H9 (cell line): ENCODE measurements around the gene ZNF644. TPM values are rescaled to one million over a fixed set of nuclear protein-coding genes. Genes with fewer than 3 reads are reported as not detected.
A peak's percentile ranks its signal among the peaks of the same experiment; 100 is the strongest.

Source experiments
- DNase-seq: peaks from one replicate; pipeline ENCODE4 v3.0.0-alpha.2; 2017
- H2AFZ ChIP-seq: one replicate; pipeline ENCODE4 v1.6.1; 2013; ENCODE audit warnings: mild to moderate bottlenecking, low read length, control low read depth, moderate library complexity
- H2AK5ac ChIP-seq: 2 replicates; pipeline ENCODE4 v1.6.1; 2013; ENCODE audit warnings: low read length, control low read depth, mixed read lengths; ENCODE audit not compliant: insufficient read length
- H2BK120ac ChIP-seq: one replicate; pipeline ENCODE4 v1.6.1; 2013; ENCODE audit warnings: low read depth, mild to moderate bottlenecking, low read length, control low read depth, inconsistent platforms; ENCODE audit not compliant: poor library complexity, severe bottlenecking
- H2BK12ac ChIP-seq: 2 replicates; pipeline ENCODE4 v1.6.1; 2013; ENCODE audit warnings: low read length, control low read depth, mixed read lengths, low read depth; ENCODE audit not compliant: insufficient read length
- H2BK15ac ChIP-seq: 2 replicates; pipeline ENCODE4 v1.6.1; 2013; ENCODE audit warnings: low read depth, low read length, control low read depth
- H2BK20ac ChIP-seq: one replicate; pipeline ENCODE4 v1.6.1; 2013; ENCODE audit warnings: low read depth, mild to moderate bottlenecking, low read length, control low read depth, inconsistent platforms; ENCODE audit not compliant: poor library complexity, severe bottlenecking
- H2BK5ac ChIP-seq: 2 replicates; pipeline ENCODE4 v1.6.1; 2013; ENCODE audit warnings: low read length, control low read depth, mixed read lengths; ENCODE audit not compliant: insufficient read length
- H3K14ac ChIP-seq: 2 replicates; pipeline ENCODE4 v1.6.1; 2013; ENCODE audit warnings: low read length, control low read depth; ENCODE audit not compliant: insufficient read depth
- H3K18ac ChIP-seq: 2 replicates; pipeline ENCODE4 v1.6.1; 2013; ENCODE audit warnings: low read depth, mild to moderate bottlenecking, mixed read lengths, low read length, control low read depth; ENCODE audit not compliant: insufficient read length
- H3K23ac ChIP-seq: 2 replicates; pipeline ENCODE4 v1.6.1; 2013; ENCODE audit warnings: low read length, control low read depth, mixed read lengths, low read depth; ENCODE audit not compliant: insufficient read length
- H3K23me2 ChIP-seq: 2 replicates; pipeline ENCODE4 v1.6.1; 2013; ENCODE audit warnings: low read depth, mild to moderate bottlenecking, mixed read lengths, low read length, control low read depth; ENCODE audit not compliant: insufficient read length, poor library complexity, severe bottlenecking
- H3K27ac ChIP-seq: 2 replicates; pipeline ENCODE4 v1.5.1; 2013; ENCODE audit warnings: low read length, control low read depth, mixed read lengths, low read depth; ENCODE audit not compliant: insufficient read length
- H3K27me3 ChIP-seq: 2 replicates; pipeline ENCODE4 v1.6.1; 2013; ENCODE audit warnings: low read length, control low read depth, inconsistent platforms; ENCODE audit not compliant: insufficient read depth
- H3K4ac ChIP-seq: 2 replicates; pipeline ENCODE4 v1.6.1; 2013; ENCODE audit warnings: low read depth, mild to moderate bottlenecking, control low read depth, inconsistent platforms, low read length, moderate library complexity
- H3K4me1 ChIP-seq: 2 replicates; pipeline ENCODE4 v1.6.1; 2013; ENCODE audit warnings: low read length, control low read depth, inconsistent platforms; ENCODE audit not compliant: insufficient read depth
- H3K4me2 ChIP-seq: 2 replicates; pipeline ENCODE4 v1.6.1; 2013; ENCODE audit warnings: low read length, control low read depth, mixed read lengths; ENCODE audit not compliant: insufficient read length, insufficient read depth
- H3K56ac ChIP-seq: 2 replicates; pipeline ENCODE4 v1.6.1; 2013; ENCODE audit warnings: low read depth, mild to moderate bottlenecking, mixed read lengths, low read length, control low read depth; ENCODE audit not compliant: insufficient read length
- H3K79me1 ChIP-seq: 2 replicates; pipeline ENCODE4 v1.6.1; 2013; ENCODE audit warnings: low read depth, mild to moderate bottlenecking, moderate library complexity, low read length, control low read depth, inconsistent platforms; ENCODE audit not compliant: insufficient read depth, poor library complexity, severe bottlenecking
- H3K79me2 ChIP-seq: 2 replicates; pipeline ENCODE4 v1.6.1; 2013; ENCODE audit warnings: low read length, control low read depth, inconsistent platforms; ENCODE audit not compliant: insufficient read depth
- H3K9ac ChIP-seq: 2 replicates; pipeline ENCODE4 v1.6.1; 2013; ENCODE audit warnings: low read length, control low read depth, mixed read lengths; ENCODE audit not compliant: insufficient read length; ENCODE audit errors: extremely low read depth
- H3K9me3 ChIP-seq: one replicate; pipeline ENCODE4 v1.6.1; 2013; ENCODE audit warnings: low read depth, low read length, inconsistent platforms; ENCODE audit not compliant: control insufficient read depth
- H3T11ph ChIP-seq: one replicate; pipeline ENCODE4 v1.6.1; 2013; ENCODE audit warnings: mild to moderate bottlenecking, low read length, control low read depth, inconsistent platforms
- H4K20me1 ChIP-seq: one replicate; pipeline ENCODE4 v1.6.1; 2013; ENCODE audit not compliant: control insufficient read depth, insufficient read length, insufficient read depth
- H4K5ac ChIP-seq: 2 replicates; pipeline ENCODE4 v1.6.1; 2013; ENCODE audit warnings: low read depth, mild to moderate bottlenecking, mixed read lengths, low read length, control low read depth; ENCODE audit not compliant: insufficient read length
- H4K8ac ChIP-seq: replicated peaks from 2 replicates; pipeline ENCODE4 v1.6.1; 2013; ENCODE audit warnings: low read length, control low read depth, mixed read lengths, low read depth; ENCODE audit not compliant: insufficient read length
- H4K91ac ChIP-seq: 2 replicates; pipeline ENCODE4 v1.6.1; 2013; ENCODE audit warnings: low read depth, mild to moderate bottlenecking, moderate library complexity, mixed read lengths, low read length, control low read depth; ENCODE audit not compliant: insufficient read length
- H3K27ac Mint-ChIP-seq, 3 experiments: 2 replicates in 2 of 3; 3 replicates in 1 of 3; pipeline ENCODE4 v1.8.0; 2020 to 2021; ENCODE audit warnings: mixed read lengths in 3 of 3, mild to moderate bottlenecking in 1 of 3, moderate library complexity in 1 of 3
- H3K27me3 Mint-ChIP-seq: 2 replicates; pipeline ENCODE4 v1.8.0; 2021; ENCODE audit warnings: low read depth, mild to moderate bottlenecking, moderate library complexity, mixed read lengths
- H3K36me3 Mint-ChIP-seq, 3 experiments: 2 replicates in 2 of 3; 3 replicates in 1 of 3; pipeline ENCODE4 v1.8.0; 2020 to 2021; ENCODE audit warnings: low read depth in 3 of 3, mixed read lengths in 3 of 3; ENCODE audit not compliant: insufficient read depth in 1 of 3
- H3K4me1 Mint-ChIP-seq, 2 experiments: 2 replicates each; pipeline ENCODE4 v1.8.0; 2020; ENCODE audit warnings: mixed read lengths in 2 of 2
- H3K4me3 Mint-ChIP-seq, 2 experiments: 2 replicates in 1 of 2; 3 replicates in 1 of 2; pipeline ENCODE4 v1.8.0; 2020 to 2021; ENCODE audit warnings: mild to moderate bottlenecking in 2 of 2, mixed read lengths in 2 of 2, moderate library complexity in 1 of 2
- H3K9me3 Mint-ChIP-seq, 2 experiments: 2 replicates in 1 of 2; 3 replicates in 1 of 2; pipeline ENCODE4 v1.8.0; 2020; ENCODE audit warnings: mild to moderate bottlenecking in 2 of 2, mixed read lengths in 2 of 2, moderate library complexity in 1 of 2
- CTCF ChIP-seq: fragments of 200-600 bp; sonication (generic); conservative IDR thresholded peaks from 3 replicates; pipeline ENCODE4 v1.8.0; 2021; ENCODE audit warnings: antibody characterized with exemption, mild to moderate bottlenecking
- total RNA-seq: library from RNA; stranded (reverse); gene quantifications from 2 replicates; pipeline ENCODE4 v1.2.1, GENCODE V29; 2021

ZNF644 gene
- total RNA-seq, 1 experiment from 2014 or later: 78.9 TPM

GRCh38 chr1:90902672-90903071 lies 119.2 kb downstream of the ZNF644 start:
- H2AFZ ChIP-seq: no peak overlapping the region

More at GRCh38 chr1:90902672-90903071, 119.2 kb downstream of the ZNF644 start:
- Histone ChIP-seq H3K4ac (no peak overlapping the region), H2BK15ac (no peak overlapping the region), H2BK20ac (no peak overlapping the region), H3K4me2 (no peak overlapping the region), H3K56ac (no peak overlapping the region), H3K27ac (no peak overlapping the region), H3T11ph (no peak overlapping the region), H3K9ac (no peak overlapping the region), H4K5ac (no peak overlapping the region), H3K23me2 (no peaks in the 10 kb centered on the region), H2BK120ac (no peak overlapping the region), H3K14ac (no peak overlapping the region), H4K91ac (no peak overlapping the region), H2AK5ac (no peak overlapping the region), H3K79me1 (no peaks in the 10 kb centered on the region), H4K8ac (no peak overlapping the region), H3K27me3 (no peaks in the 10 kb centered on the region), H3K9me3 (no peaks in the 10 kb centered on the region), H2BK5ac (no peak overlapping the region), H4K20me1 (no peaks in the 10 kb centered on the region), H3K79me2 (no peaks in the 10 kb centered on the region; the same call in 1 of the 2 replicates), H2BK12ac (no peak overlapping the region), H3K23ac (no peak overlapping the region), H3K4me1 (no peaks in the 10 kb centered on the region), H3K18ac (no peak overlapping the region)
- no peak overlapping the region for H3K4me3 Mint-ChIP-seq
- no peaks in the 10 kb centered on the region for H3K27me3 Mint-ChIP-seq
- H3K36me3 Mint-ChIP-seq: peaks cover 0 to 10% (median 10%) of the 10 kb centered on the region in 3 experiments; a peak in 6 of 7 replicates
- no peaks in the 10 kb centered on the region; a peak in 1 of 5 replicates for H3K9me3 Mint-ChIP-seq
- H3K27ac Mint-ChIP-seq: peak overlapping the region in 1 of 3 experiments; percentile 12; a peak in 1 of 7 replicates
- TF ChIP-seq CTCF: no peak
- DNase-seq: no peak
- H3K4me1 Mint-ChIP-seq: peaks cover 0 to 8% of the 10 kb centered on the region in 2 experiments
